Thyroid gland (tissue), 4 donors: ENCODE measurements around the gene ACTL10.

Experiments used
- POLR2A ChIP-seq, 2 donors: fragments of 450-650 bp; IDR thresholded peaks; one replicate each; pipeline ENCODE4 v1.6.1; 2017; ENCODE audit warnings: antibody characterized with exemption in 2 of 2, mild to moderate bottlenecking in 2 of 2, moderate library complexity in 1 of 2
- TF ChIP-seq, protein P1 (sequence below), 6 experiments: fragments of 200-600 bp in 3 of 6; fragments of 450-650 bp in 3 of 6; sonication (generic) in 3 of 6; IDR thresholded peaks; one replicate each; pipeline ENCODE4 v1.5.1; 2016 to 2019; ENCODE audit warnings: antibody characterized with exemption in 6 of 6, mild to moderate bottlenecking in 2 of 6, inconsistent platforms in 1 of 6, moderate library complexity in 1 of 6

GRCh38 chr20:33686984-33687366 lies 20.2 kb downstream of the ACTL10 start:
- TF ChIP-seq, protein P1, sequence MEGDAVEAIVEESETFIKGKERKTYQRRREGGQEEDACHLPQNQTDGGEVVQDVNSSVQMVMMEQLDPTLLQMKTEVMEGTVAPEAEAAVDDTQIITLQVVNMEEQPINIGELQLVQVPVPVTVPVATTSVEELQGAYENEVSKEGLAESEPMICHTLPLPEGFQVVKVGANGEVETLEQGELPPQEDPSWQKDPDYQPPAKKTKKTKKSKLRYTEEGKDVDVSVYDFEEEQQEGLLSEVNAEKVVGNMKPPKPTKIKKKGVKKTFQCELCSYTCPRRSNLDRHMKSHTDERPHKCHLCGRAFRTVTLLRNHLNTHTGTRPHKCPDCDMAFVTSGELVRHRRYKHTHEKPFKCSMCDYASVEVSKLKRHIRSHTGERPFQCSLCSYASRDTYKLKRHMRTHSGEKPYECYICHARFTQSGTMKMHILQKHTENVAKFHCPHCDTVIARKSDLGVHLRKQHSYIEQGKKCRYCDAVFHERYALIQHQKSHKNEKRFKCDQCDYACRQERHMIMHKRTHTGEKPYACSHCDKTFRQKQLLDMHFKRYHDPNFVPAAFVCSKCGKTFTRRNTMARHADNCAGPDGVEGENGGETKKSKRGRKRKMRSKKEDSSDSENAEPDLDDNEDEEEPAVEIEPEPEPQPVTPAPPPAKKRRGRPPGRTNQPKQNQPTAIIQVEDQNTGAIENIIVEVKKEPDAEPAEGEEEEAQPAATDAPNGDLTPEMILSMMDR (IDR thresholded peaks at IDR 0.05), result no peak
- TF ChIP-seq POLR2A (IDR thresholded peaks at IDR 0.05), result no peak
